Testis (tissue), 3 donors: ENCODE measurements around the gene KRT14. TPM values are rescaled to one million over a fixed set of nuclear protein-coding genes. Genes with fewer than 3 reads are reported as not detected.
"Not testable (repeated sequence)": the region's sequence is repeated elsewhere in the genome, so short reads cannot be mapped to it uniquely, and the experiment has no call there.

Source experiments
- DNase-seq: peaks from one replicate; pipeline ENCODE4 v3.0.0-alpha.2; 2019
- H3K27ac ChIP-seq, 2 donors: fragments of 200-600 bp; sonication (generic); one replicate each; pipeline ENCODE4 v1.5.1; 2019
- H3K27me3 ChIP-seq: fragments of 200-600 bp; sonication (generic); one replicate; pipeline ENCODE4 v1.5.1; 2019
- H3K36me3 ChIP-seq: fragments of 200-600 bp; sonication (generic); one replicate; pipeline ENCODE4 v1.5.1; 2017; ENCODE audit warnings: low read depth; ENCODE audit errors: missing control alignments
- H3K4me1 ChIP-seq: fragments of 200-600 bp; sonication (generic); one replicate; pipeline ENCODE4 v1.5.1; 2019
- H3K4me3 ChIP-seq, 2 donors: fragments of 200-600 bp; sonication (generic); one replicate each; pipeline ENCODE4 v1.5.1; 2017 to 2019
- H3K9me3 ChIP-seq: fragments of 200-600 bp; sonication (generic); one replicate; pipeline ENCODE4 v1.5.1; 2017
- POLR2A ChIP-seq: fragments of 450-650 bp; IDR thresholded peaks from one replicate; pipeline ENCODE4 v1.6.1; 2017; ENCODE audit warnings: antibody characterized with exemption, mild to moderate bottlenecking, moderate library complexity
- WGBS, 2 donors: methylation state at CpG; one replicate each; pipeline ENCODE4 v1.1.5; 2018; 5-methylcytosine and 5-hydroxymethylcytosine counted together
- intact Hi-C: fragments of 100-400 bp; cut with DNase I; formaldehyde crosslinking; loops from one replicate; pipeline ENCODE4 v1.15.1; 2023; ENCODE audit warnings: low total_unique reads
- polyA plus RNA-seq: library from polyadenylated mRNA; stranded (reverse); fragments of 350-450 nt; fragmentation: Illumina TruSeq; extraction: RNeasy Lipid Tissue Mini Kit (QIAGEN cat#74804); gene quantifications from one replicate; pipeline ENCODE4 v1.2.3, GENCODE V29; 2014; ENCODE audit warnings: low read depth, low replicate concordance; ENCODE audit not compliant: insufficient read depth
- total RNA-seq, 2 donors: library from RNA; depleted of rRNA; stranded (reverse); fragments of >200 nt; gene quantifications; one replicate each; pipeline ENCODE4 v1.2.3, GENCODE V29; 2016
- TF ChIP-seq, protein P1 (sequence below), 3 experiments: fragments of 450-650 bp in 2 of 3; fragments of 200-600 bp in 1 of 3; sonication (generic) in 1 of 3; IDR thresholded peaks; one replicate each; pipeline ENCODE4 v1.5.1; 2016 to 2019; ENCODE audit warnings: antibody characterized with exemption in 3 of 3, mild to moderate bottlenecking in 2 of 3, moderate library complexity in 1 of 3

Gene KRT14
- total and polyA plus RNA-seq, 3 donors from 2014 or later: 0.24 to 0.37 TPM; not detected in 1

GRCh38 chr17:41545829-41546410, 40.8 kb downstream of the KRT14 start:
- DNase-seq: no peak
- H3K4me3 ChIP-seq: no peak overlapping the region
- intact Hi-C loops: no loop called here
- H3K9me3 ChIP-seq: no peaks in the 10 kb centered on the region
- H3K27ac ChIP-seq: no peak overlapping the region
- H3K36me3 ChIP-seq: no peaks in the 10 kb centered on the region
- peaks cover 23% of the 10 kb centered on the region for H3K4me1 ChIP-seq
- no peak for TF ChIP-seq POLR2A
- TF ChIP-seq, protein P1, sequence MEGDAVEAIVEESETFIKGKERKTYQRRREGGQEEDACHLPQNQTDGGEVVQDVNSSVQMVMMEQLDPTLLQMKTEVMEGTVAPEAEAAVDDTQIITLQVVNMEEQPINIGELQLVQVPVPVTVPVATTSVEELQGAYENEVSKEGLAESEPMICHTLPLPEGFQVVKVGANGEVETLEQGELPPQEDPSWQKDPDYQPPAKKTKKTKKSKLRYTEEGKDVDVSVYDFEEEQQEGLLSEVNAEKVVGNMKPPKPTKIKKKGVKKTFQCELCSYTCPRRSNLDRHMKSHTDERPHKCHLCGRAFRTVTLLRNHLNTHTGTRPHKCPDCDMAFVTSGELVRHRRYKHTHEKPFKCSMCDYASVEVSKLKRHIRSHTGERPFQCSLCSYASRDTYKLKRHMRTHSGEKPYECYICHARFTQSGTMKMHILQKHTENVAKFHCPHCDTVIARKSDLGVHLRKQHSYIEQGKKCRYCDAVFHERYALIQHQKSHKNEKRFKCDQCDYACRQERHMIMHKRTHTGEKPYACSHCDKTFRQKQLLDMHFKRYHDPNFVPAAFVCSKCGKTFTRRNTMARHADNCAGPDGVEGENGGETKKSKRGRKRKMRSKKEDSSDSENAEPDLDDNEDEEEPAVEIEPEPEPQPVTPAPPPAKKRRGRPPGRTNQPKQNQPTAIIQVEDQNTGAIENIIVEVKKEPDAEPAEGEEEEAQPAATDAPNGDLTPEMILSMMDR (IDR thresholded peaks at IDR 0.05): no peak
- 77 to 87% methylated on average over 7 to 13 of the region's 13 CpGs for WGBS, 2 donors
- no peaks in the 10 kb centered on the region for H3K27me3 ChIP-seq

DNA sequence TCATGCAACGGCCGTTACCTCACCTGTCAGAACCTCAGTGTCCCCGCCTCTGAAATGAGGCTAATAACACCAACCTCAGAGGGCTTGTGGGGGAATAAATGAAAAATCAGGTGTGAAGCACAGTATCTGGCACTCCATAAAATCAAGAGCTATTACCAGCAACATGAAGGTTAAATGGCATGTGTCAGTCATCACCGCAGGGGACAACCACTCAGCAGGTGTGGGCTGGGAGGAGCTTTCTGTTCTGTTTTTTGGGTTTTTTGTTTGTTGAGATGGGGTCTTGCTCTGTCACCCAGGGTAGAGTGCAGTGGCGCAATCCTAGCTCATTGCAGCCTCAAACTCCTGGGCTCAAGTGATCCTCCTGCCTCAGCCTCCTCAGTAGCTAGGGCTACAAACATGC, 41.8 kb downstream of the KRT14 start:
- Histone ChIP-seq H3K27ac (no peak overlapping the region), H3K9me3 (no peaks in the 10 kb centered on the region), H3K4me3 (no peak overlapping the region), H3K36me3 (no peaks in the 10 kb centered on the region), H3K4me1 (peaks cover 23% of the 10 kb centered on the region), H3K27me3 (no peaks in the 10 kb centered on the region)
- DNase-seq: no peak
- TF ChIP-seq, protein P1 (IDR thresholded peaks at IDR 0.05): no peak
- TF ChIP-seq POLR2A: no peak
- 90 to 93% methylated on average over 5 of the region's 5 CpGs for WGBS, 2 donors
- intact Hi-C loops: no loop called here

DNA sequence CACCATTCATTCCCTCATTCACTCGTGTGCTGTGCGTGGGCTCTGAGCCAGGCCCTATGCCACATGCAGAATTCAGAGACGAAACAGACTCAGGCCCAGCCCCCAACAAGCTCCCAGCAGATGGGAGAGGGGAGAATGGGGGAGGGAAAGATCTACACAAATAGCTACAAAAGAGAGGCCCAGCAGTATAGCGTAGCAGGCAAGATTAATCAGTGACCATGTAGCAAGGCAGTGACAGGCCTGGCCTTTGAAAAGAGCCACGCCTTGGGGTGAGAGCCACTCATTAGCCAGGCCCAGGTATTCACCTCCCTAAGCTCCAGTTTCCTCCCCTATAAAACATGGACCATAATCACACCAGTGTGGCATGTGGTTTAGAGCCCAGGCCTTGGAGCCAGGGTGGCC, 42.2 kb downstream of the KRT14 start:
- no peak for TF ChIP-seq POLR2A
- TF ChIP-seq, protein P1 (IDR thresholded peaks at IDR 0.05): no peak
- H3K9me3 ChIP-seq: no peaks in the 10 kb centered on the region
- 45 to 58% methylated on average over 5 of the region's 5 CpGs for WGBS, 2 donors
- H3K4me3 ChIP-seq: no peak overlapping the region
- no peak overlapping the region for H3K27ac ChIP-seq
- no peak for DNase-seq
- H3K4me1 ChIP-seq: peaks cover 22% of the 10 kb centered on the region
- intact Hi-C loops: no loop called here
- no peaks in the 10 kb centered on the region for H3K27me3 ChIP-seq
- H3K36me3 ChIP-seq: no peaks in the 10 kb centered on the region

DNA sequence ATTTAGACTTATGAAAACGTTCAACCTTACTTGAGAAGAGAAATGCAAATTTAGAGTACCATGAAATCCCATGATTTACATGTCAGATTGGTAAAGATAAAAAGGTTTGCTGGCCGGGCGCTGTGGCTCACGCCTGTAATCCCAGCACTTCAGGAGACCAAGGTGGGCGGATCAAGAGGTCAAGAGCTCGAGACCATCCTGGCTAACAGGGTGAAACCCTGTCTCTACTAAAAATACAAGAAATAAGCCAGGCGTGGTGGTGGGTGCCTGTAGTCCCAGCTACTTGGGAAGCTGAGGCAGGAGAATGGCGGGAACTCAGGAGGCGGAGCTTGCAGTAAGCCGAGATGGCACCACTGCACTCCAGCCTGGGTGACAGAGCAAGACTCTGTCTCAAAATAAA, 43.9 kb downstream of the KRT14 start:
- H3K9me3 ChIP-seq, H3K4me3 ChIP-seq, DNase-seq, intact Hi-C loops, H3K36me3 ChIP-seq, H3K27ac ChIP-seq, H3K27me3 ChIP-seq, H3K4me1 ChIP-seq: not testable (repeated sequence)
- 87 to 90% methylated on average over 10 of the region's 10 CpGs for whole genome bisulfite sequencing, 2 donors

DNA sequence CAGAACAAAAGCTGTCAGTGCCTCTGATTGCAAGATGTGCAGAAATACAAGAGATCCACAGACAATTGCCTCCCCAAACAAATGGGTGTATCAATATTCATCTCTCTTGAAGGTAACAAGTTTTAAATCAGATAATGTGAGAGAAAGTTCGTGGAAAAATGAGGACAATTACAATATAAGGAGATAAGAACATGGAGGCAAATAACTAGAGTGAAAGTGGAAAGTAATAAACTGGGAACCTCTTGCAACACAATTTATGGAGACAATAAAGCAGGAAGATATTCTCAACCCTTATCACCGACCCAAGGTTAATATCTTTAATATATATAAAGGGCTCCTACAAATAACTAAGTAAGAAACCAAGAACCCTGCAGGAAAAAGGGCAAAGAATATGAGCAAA, 44.3 kb downstream of the KRT14 start:
- DNase-seq: no peak
- Histone ChIP-seq H3K4me3 (no peak overlapping the region), H3K4me1 (peaks cover 2% of the 10 kb centered on the region), H3K27ac (no peak overlapping the region), H3K36me3 (no peaks in the 10 kb centered on the region), H3K27me3 (no peaks in the 10 kb centered on the region), H3K9me3 (no peaks in the 10 kb centered on the region)
- intact Hi-C loops: no loop called here
- 57 to 58% methylated on average over 2 of the region's 2 CpGs for WGBS, 2 donors
- TF ChIP-seq POLR2A: no peak

- intact Hi-C loops: no loop called here
- WGBS, 2 donors: 88 to 91% methylated on average over 10 of the region's 10 CpGs
Measured at GRCh38 chr17:41540921-41541625, 45.6 kb downstream of the KRT14 start.

More at GRCh38 chr17:41540921-41541625, 45.6 kb downstream of the KRT14 start:
- TF ChIP-seq, protein P1 (IDR thresholded peaks at IDR 0.05): no peak
- no peak for TF ChIP-seq POLR2A
- Histone ChIP-seq H3K36me3 (no peaks in the 10 kb centered on the region), H3K27me3 (no peaks in the 10 kb centered on the region), H3K4me1 (no peaks in the 10 kb centered on the region), H3K4me3 (no peak overlapping the region), H3K9me3 (no peaks in the 10 kb centered on the region), H3K27ac (no peak overlapping the region)
- DNase-seq: no peak
